Lower lobe of right lung (tissue), 2 donors: ENCODE measurements around the gene CX3CR1. TPM values are rescaled to one million over a fixed set of nuclear protein-coding genes. Genes with fewer than 3 reads are reported as not detected.
A peak's percentile ranks its signal among the peaks of the same experiment; 100 is the strongest.

Experiments used
- ATAC-seq, 2 donors: fragments of 200-7000 bp; cut with Tn5 transposase; one replicate each; pipeline ENCODE4 v1.9.1; 2020 to 2022; ENCODE audit warnings: mild to moderate bottlenecking in 2 of 2, moderate library complexity in 2 of 2
- DNase-seq: peaks from one replicate; pipeline ENCODE4 v3.0.0-alpha.2; 2020
- H3K27ac ChIP-seq: fragments of 200-600 bp; one replicate; pipeline ENCODE4 v1.8.0; 2022
- H3K27me3 ChIP-seq: fragments of 200-600 bp; one replicate; pipeline ENCODE4 v1.8.0; 2022; ENCODE audit warnings: low read depth
- H3K36me3 ChIP-seq: fragments of 200-600 bp; one replicate; pipeline ENCODE4 v1.8.0; 2022; ENCODE audit warnings: mild to moderate bottlenecking
- H3K4me1 ChIP-seq: fragments of 200-600 bp; one replicate; pipeline ENCODE4 v1.8.0; 2022
- H3K4me3 ChIP-seq: fragments of 200-600 bp; one replicate; pipeline ENCODE4 v1.8.0; 2022; ENCODE audit warnings: mild to moderate bottlenecking
- H3K9me3 ChIP-seq: fragments of 200-600 bp; one replicate; pipeline ENCODE4 v1.8.0; 2022
- CTCF ChIP-seq: fragments of 200-600 bp; IDR thresholded peaks from one replicate; pipeline ENCODE4 v1.8.0; 2022; ENCODE audit warnings: antibody characterized with exemption, mild to moderate bottlenecking
- intact Hi-C: fragments of 100-400 bp; cut with DNase I; formaldehyde crosslinking; loops from one replicate; pipeline ENCODE4 v1.11.0; 2022
- total RNA-seq: library from RNA; stranded (reverse); fragmentation: NEBNext Ultra II Directional; extraction: Animal tissue kit (Norgen Biotek cat#: 25700); gene quantifications from one replicate; pipeline ENCODE4 v1.2.1, GENCODE V29; 2021
- donor health status: DM: no; HTN: yes; CAD: no; lungs with severe emphysema.

The CX3CR1 gene
- total RNA-seq, 1 donor from 2014 or later, result 14.1 TPM

DNA sequence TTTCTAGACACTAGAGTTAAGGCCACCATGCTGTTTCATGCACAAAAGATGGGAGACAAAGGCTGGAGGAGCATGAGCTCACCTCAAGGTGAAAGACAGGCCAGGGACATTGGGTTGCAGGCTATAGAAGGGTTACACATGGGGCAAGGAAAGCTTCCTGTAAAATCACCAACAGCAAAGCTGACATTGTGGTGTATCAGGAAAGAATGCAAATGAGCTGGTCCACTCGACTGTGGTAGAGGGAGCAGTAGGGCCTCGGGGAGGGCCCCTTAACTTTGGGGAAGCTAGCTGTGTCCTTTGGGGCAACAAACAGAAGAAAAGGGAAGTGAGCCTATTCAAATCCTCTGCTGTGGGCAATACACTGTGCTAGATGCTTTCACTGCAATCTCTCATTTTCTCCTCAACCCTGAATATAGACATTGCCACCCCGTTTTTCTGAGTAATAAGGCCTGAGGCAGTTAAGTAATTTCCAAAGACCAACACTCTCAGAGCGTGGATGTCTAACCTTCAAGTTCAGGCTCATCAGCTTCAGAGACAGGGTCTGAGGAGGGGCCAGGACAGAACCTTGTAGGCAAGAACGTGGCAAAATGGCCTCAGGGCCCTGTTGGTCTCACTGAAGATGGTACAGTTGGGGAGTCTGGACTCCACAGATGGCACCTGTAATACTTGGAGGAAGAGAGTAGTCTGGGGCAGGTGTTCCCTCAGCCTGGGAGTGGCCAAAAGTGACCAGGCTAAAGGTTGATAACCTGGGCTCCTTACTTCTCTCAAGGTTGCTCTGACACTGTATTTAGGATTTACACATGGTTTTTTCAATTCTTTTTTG, 24.1 kb downstream of the CX3CR1 start:
- Histone ChIP-seq H3K4me1 (peaks cover 18% of the 10 kb centered on the region), H3K4me3 (no peak overlapping the region), H3K27me3 (no peaks in the 10 kb centered on the region), H3K36me3 (no peaks in the 10 kb centered on the region), H3K9me3 (no peaks in the 10 kb centered on the region), H3K27ac (peak overlapping the region; percentile 43)
- DNase-seq (peak; percentile 67), ATAC-seq (peak; percentile 77 to 92)
- no peak for TF ChIP-seq CTCF
- intact Hi-C loops, result no loop called here

- no peak for TF ChIP-seq CTCF
- DNase-seq, result no peak
- H3K4me3 ChIP-seq, result no peak overlapping the region
- no peaks in the 10 kb centered on the region for H3K36me3 ChIP-seq
- no peak for ATAC-seq
- H3K27ac ChIP-seq, result no peak overlapping the region
- H3K4me1 ChIP-seq, result peaks cover 17% of the 10 kb centered on the region
- H3K9me3 ChIP-seq, result no peaks in the 10 kb centered on the region
- intact Hi-C loops, result no loop called here
- H3K27me3 ChIP-seq, result no peaks in the 10 kb centered on the region
Measured at GRCh38 chr3:39254806-39255449, 24.9 kb downstream of the CX3CR1 start.

- H3K4me1 ChIP-seq, result peaks cover 24% of the 10 kb centered on the region
- no peaks in the 10 kb centered on the region for H3K36me3 ChIP-seq
- intact Hi-C loops, result no loop called here
- H3K4me3 ChIP-seq, result no peak overlapping the region
- no peaks in the 10 kb centered on the region for H3K9me3 ChIP-seq
- ATAC-seq (no peak), DNase-seq (no peak)
- no peak for TF ChIP-seq CTCF
- H3K27me3 ChIP-seq, result no peaks in the 10 kb centered on the region
- no peak overlapping the region for H3K27ac ChIP-seq
Measured at GRCh38 chr3:39251576-39251975, 28.3 kb downstream of the CX3CR1 start.

GRCh38 chr3:39250116-39250747, 29.6 kb downstream of the CX3CR1 start:
- no peak for TF ChIP-seq CTCF
- Histone ChIP-seq H3K36me3 (no peaks in the 10 kb centered on the region), H3K27ac (peak overlapping the region; percentile 31), H3K4me1 (peaks cover 17% of the 10 kb centered on the region), H3K9me3 (no peaks in the 10 kb centered on the region), H3K27me3 (no peaks in the 10 kb centered on the region), H3K4me3 (no peak overlapping the region)
- ATAC-seq, result peak; percentile 72 to 77
- intact Hi-C loops, result no loop called here
- DNase-seq, result no peak

GRCh38 chr3:39249453-39250115, 30.3 kb downstream of the CX3CR1 start:
- Histone ChIP-seq H3K36me3 (no peaks in the 10 kb centered on the region), H3K27ac (no peak overlapping the region), H3K9me3 (no peaks in the 10 kb centered on the region), H3K27me3 (no peaks in the 10 kb centered on the region), H3K4me1 (peaks cover 12% of the 10 kb centered on the region), H3K4me3 (no peak overlapping the region)
- ATAC-seq (no peak), DNase-seq (no peak)
- intact Hi-C loops, result no loop called here
- no peak for TF ChIP-seq CTCF
